Measurements from ENCODE around the gene MAP2.

DNA sequence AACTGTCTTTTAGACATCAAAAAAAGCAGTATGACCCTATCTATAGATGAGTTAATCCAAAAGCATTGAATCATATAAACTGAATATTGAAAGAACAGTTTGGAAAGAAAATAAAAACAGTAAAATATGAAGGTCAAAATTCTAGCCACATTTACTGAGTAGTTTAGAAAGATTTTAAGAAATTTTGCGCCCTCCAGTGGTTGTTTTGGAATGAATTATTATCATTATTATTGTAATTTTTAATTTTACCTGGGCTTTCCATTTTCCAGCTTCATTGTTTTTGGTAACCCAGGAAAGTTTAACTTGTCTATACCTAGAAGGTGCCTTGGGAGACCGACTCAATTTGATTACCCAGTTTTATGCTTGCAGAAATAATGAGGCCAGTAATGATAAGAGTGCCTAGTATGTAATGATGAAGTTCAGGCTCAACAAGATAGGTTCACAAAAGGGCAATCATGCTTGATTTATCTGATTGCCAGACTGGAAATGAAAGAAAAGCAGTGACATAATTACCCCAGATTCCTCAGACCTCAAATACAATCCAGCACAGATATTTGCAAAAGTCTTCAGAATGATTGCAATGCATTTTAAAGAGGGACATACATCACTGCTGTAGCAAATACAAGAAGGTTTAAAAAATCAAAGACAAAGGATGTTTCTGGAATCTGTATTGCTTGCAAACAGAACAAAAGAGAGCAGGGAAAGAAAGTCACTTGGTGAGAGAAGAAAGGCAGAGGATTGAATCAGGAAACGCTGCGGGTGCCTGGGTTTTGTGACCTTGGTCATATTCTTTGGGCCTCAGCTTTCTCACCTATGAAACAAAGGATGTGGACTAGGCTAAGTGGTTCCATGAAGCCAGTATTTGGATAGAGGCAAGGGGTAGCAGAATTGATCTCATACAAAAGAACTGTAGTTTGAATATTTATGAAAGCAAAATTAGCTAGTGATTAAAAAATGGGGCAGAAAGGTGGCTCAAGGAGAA, 153.8 kb downstream of the MAP2 start:
- TF ChIP-seq, protein P1, sequence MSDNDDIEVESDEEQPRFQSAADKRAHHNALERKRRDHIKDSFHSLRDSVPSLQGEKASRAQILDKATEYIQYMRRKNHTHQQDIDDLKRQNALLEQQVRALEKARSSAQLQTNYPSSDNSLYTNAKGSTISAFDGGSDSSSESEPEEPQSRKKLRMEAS (IDR thresholded peaks at IDR 0.05): no peak
- no peak for TF ChIP-seq TAF1 (conservative IDR thresholded peaks at IDR 0.05)
- TF ChIP-seq JUND (IDR thresholded peaks at IDR 0.05): no peak
- TF ChIP-seq, protein P2, sequence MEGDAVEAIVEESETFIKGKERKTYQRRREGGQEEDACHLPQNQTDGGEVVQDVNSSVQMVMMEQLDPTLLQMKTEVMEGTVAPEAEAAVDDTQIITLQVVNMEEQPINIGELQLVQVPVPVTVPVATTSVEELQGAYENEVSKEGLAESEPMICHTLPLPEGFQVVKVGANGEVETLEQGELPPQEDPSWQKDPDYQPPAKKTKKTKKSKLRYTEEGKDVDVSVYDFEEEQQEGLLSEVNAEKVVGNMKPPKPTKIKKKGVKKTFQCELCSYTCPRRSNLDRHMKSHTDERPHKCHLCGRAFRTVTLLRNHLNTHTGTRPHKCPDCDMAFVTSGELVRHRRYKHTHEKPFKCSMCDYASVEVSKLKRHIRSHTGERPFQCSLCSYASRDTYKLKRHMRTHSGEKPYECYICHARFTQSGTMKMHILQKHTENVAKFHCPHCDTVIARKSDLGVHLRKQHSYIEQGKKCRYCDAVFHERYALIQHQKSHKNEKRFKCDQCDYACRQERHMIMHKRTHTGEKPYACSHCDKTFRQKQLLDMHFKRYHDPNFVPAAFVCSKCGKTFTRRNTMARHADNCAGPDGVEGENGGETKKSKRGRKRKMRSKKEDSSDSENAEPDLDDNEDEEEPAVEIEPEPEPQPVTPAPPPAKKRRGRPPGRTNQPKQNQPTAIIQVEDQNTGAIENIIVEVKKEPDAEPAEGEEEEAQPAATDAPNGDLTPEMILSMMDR (IDR thresholded peaks at IDR 0.05; ENCODE audit: low read depth, low read length, missing input control): peak; percentile 6
- no peak for TF ChIP-seq FOXA1 (IDR thresholded peaks at IDR 0.05)
- TF ChIP-seq SP1 (IDR thresholded peaks at IDR 0.05): no peak
- TF ChIP-seq NR2F2 (IDR thresholded peaks at IDR 0.05): no peak
- TF ChIP-seq, protein P3, sequence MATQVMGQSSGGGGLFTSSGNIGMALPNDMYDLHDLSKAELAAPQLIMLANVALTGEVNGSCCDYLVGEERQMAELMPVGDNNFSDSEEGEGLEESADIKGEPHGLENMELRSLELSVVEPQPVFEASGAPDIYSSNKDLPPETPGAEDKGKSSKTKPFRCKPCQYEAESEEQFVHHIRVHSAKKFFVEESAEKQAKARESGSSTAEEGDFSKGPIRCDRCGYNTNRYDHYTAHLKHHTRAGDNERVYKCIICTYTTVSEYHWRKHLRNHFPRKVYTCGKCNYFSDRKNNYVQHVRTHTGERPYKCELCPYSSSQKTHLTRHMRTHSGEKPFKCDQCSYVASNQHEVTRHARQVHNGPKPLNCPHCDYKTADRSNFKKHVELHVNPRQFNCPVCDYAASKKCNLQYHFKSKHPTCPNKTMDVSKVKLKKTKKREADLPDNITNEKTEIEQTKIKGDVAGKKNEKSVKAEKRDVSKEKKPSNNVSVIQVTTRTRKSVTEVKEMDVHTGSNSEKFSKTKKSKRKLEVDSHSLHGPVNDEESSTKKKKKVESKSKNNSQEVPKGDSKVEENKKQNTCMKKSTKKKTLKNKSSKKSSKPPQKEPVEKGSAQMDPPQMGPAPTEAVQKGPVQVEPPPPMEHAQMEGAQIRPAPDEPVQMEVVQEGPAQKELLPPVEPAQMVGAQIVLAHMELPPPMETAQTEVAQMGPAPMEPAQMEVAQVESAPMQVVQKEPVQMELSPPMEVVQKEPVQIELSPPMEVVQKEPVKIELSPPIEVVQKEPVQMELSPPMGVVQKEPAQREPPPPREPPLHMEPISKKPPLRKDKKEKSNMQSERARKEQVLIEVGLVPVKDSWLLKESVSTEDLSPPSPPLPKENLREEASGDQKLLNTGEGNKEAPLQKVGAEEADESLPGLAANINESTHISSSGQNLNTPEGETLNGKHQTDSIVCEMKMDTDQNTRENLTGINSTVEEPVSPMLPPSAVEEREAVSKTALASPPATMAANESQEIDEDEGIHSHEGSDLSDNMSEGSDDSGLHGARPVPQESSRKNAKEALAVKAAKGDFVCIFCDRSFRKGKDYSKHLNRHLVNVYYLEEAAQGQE (IDR thresholded peaks at IDR 0.05): no peak
- TF ChIP-seq, protein P4, sequence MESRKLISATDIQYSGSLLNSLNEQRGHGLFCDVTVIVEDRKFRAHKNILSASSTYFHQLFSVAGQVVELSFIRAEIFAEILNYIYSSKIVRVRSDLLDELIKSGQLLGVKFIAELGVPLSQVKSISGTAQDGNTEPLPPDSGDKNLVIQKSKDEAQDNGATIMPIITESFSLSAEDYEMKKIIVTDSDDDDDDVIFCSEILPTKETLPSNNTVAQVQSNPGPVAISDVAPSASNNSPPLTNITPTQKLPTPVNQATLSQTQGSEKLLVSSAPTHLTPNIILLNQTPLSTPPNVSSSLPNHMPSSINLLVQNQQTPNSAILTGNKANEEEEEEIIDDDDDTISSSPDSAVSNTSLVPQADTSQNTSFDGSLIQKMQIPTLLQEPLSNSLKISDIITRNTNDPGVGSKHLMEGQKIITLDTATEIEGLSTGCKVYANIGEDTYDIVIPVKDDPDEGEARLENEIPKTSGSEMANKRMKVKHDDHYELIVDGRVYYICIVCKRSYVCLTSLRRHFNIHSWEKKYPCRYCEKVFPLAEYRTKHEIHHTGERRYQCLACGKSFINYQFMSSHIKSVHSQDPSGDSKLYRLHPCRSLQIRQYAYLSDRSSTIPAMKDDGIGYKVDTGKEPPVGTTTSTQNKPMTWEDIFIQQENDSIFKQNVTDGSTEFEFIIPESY (IDR thresholded peaks at IDR 0.05): no peak
- peak; percentile 53 to 56 for TF ChIP-seq RAD21 (IDR thresholded peaks at IDR 0.05)
- TF ChIP-seq HNF4A (conservative IDR thresholded peaks at IDR 0.05): no peak
- no peak for TF ChIP-seq EGR1 (IDR thresholded peaks at IDR 0.05; ENCODE audit: low read depth in 2 of 2)

Measured in liver (tissue), 3 donors.